Retina (tissue), 1 donor: ENCODE data around the gene DSE.

ENCODE experiments used
- DNase-seq: peaks from one replicate; pipeline ENCODE4 v3.0.0-alpha.2; 2016

The DSE gene

DNA sequence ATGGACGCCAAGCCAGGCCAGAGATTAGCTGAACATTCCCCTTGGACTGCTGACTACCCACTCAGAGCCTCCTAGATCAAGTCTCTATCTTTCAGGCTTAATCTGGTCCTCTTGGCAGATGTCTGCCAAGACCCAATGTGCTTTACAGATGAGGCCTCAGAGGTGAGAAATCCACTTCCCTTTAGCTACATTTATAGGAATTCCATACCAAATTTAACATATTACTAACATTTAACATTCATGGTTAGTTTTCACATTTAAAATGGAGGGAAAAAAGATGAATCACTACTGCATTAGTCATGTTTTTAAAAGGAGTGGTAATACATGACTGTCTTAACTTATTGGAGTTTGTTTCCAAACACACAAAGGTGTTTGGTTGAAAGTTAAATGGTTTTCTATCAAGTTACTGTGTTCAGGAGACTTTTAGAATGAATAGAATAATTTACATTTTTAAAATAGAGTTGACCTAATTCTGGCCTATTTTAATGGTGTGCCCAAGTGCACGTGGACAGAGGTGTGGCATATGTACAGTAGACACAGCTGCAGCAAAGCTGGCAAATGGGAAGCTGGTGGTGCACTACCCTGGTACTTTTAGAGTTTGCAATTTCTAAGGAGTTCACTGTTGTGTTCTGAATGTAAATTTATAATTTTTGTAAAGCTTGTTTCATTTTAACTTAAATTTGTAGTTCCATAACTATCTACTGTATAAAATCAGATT, 48.5 kb downstream of the DSE start:
- DNase-seq, result no peak

DNA sequence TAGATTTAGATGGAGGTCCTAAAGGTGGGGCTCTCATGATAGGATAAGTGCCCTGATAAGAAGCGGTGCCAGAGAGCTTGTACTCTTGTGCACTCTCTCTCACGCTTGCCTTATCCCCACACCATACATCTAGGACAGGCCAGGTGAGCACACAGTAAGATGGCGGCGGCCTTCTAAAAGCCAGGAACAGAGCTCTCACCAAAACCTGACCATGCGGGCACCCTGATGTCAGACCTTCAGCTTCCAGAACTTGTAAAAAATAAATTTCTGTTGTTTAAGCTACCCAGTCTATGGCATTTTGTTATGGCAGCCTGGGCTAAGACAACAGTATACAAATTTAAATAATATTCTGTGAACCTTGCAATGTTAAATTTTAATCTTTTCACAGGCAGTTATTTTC, 49.6 kb downstream of the DSE start:
- no peak for DNase-seq

DNA sequence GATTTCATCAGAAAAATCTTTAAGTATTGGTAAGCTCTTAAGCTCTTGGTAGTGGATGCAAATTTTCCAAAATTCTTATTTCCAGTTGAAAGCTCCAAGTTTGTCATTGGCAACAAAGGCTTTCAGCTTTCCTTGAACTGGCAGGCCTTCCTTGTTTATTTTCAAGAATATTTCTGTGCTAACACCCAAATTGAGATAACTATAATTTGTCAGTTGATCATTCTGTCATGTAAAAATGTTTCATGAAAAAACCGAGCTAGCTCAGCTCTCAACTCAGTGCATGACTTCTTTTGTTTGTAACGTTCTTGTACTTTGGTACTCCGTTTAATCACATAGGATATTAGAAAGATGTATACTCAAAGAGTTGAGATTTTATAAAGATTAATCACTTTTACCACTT, 51.5 kb downstream of the DSE start:
- DNase-seq, result no peak

DNA sequence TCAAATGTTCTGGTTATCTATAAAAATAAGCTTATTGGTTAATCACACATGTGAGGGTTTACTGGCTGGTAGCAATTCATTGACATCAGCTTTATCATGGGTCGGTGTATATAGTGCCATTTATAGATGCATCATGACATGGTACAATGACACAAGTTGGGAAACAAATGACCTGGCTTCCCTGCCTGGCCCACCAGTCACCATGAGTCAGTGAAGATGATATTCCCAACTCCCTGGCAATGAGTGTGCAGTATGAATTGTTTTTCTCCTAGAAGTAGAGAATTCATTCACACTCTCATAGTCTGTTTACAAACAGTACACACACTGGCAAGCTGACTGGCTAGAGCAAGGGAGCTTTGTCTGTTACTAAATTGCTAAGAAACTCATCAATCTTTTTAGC, 53.3 kb downstream of the DSE start:
- DNase-seq, result no peak

GRCh38 chr6:116426551-116426950, 55.8 kb downstream of the DSE start:
- no peak for DNase-seq

DNA sequence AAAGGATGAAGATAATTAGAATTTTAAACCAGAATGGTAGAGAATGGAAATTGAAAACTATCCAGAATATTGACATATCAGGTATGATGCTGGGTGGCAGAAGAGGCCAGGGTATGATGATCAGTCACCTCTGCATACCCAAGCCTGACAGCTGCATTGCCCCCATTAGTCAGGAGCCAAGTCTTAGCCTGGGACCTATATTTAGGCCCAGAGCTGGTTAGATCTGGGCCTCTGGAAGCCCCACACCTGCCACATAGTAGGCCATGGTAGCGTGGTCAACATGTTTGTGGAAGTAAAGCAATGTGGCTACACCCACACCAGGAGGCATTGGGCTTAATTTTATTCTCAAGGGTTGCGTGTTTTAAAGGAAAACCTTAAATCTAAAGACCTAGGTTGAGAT, 58.4 kb downstream of the DSE start:
- no peak for DNase-seq

DNA sequence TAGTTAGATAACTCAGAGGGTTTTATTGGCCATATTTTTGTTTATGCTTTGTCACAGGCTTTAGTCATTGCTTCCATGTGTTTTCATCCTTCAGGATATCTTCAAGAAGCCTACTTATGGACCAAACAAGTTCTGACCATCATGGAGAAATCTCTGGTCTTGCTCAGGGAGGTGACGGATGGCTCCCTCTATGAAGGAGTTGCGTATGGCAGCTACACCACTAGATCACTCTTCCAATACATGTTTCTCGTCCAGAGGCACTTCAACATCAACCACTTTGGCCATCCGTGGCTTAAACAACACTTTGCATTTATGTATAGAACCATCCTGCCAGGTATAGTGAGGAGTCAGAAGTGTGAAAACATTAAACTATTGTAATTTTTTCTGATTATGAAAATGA, 60.1 kb downstream of the DSE start:
- DNase-seq, result no peak

- no peak for DNase-seq
These were observed 61.3 kb downstream of the DSE start for GRCh38 chr6:116431964-116432595.

GRCh38 chr6:116433206-116433712, 62.5 kb downstream of the DSE start:
- no peak for DNase-seq

DNA sequence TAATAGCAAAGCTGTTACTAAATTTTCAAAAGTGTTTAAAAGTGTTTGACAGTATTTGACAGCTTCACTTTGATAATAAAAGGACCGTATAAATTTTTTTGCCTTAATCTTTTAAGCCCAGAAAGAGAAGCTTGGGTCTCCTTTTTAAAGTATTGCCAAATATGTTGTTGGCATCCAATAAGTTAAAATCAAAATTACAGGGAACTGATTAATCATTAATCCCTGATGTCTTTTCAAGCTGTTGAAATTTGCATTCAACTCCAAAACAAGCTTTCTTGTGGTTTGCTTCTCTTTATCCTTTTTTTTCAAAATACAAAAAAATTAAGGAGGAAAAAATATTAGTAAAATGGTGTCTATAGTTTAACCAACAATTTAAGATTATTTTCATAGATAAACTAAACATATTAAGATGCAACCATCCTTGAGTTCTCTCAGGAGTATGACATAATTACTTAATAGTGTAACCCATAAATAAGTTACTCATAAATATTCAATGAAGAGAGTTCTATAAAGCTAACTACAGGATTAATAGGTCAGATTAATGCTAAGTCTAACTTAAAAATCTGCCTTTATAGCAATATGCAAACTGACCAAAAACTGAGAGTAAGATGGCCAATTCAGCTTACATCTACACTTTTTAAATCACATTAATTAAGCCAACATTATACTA, 63.4 kb downstream of the DSE start:
- no peak for DNase-seq

GRCh38 chr6:116436586-116436985, 65.8 kb downstream of the DSE start:
- DNase-seq, result no peak

GRCh38 chr6:116437656-116438055, 66.9 kb downstream of the DSE start:
- no peak for DNase-seq

- DNase-seq, result no peak
These were observed 68.1 kb downstream of the DSE start for GRCh38 chr6:116438590-116439448.

GRCh38 chr6:116439522-116440051, 68.8 kb downstream of the DSE start:
- DNase-seq, result no peak

DNA sequence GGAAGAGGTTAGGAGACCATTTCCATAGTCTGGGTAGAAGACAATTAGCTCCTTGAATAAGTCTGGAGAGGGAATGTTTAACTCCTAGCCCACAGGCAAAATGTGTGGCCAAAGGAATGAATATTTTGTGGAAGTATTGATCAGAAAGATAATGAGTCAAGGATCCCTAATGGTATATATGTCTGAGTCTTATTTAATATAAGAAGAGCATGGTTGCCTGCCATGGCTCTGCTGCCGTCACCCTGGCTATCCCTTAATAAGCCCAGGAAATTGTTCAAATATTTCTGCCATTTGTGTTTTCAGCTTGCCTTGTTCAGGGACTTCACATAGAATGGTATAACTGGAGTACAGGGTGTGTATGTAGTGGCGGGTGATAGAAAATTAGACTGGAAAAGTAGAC, 72.4 kb downstream of the DSE start:
- no peak for DNase-seq

DNA sequence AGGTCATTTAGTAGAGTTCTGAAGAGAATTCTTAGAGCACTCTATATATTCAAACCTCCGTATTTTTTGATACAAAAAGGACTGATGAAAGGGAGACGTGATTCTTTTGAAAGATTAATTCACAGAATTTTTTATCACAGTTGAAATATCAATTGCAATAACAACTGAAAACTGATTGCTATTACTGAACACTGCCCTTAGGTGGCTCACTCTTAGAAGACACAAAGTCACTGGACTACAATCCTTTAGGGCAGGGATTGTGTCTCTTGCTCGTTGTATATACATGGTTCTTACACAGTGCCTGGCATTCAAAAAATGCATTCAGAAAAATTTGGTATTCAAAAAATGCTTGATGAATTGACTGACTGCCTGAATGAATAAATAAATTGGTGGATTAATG, 73.3 kb downstream of the DSE start:
- DNase-seq, result no peak

DNA sequence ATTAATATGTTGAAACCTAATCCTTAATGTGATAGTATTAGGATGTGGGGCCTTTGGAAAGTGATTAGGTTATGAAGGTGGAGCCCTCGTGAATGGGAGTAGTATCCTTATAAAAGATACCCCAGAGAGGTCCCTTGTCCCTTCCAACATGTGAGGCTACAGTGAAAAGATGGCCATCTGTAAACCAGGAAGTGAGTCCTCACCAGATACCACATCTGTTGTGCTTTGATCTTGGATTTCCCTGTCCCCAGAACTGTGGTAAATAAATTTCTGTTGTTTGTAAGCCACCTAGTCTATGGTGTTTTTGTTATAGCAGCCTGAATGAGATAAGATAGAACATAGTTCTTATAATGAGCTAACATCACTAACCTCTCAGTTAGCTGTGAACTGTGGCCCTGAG, 73.8 kb downstream of the DSE start:
- no peak for DNase-seq

GRCh38 chr6:116445102-116445501, 74.4 kb downstream of the DSE start:
- no peak for DNase-seq

DNA sequence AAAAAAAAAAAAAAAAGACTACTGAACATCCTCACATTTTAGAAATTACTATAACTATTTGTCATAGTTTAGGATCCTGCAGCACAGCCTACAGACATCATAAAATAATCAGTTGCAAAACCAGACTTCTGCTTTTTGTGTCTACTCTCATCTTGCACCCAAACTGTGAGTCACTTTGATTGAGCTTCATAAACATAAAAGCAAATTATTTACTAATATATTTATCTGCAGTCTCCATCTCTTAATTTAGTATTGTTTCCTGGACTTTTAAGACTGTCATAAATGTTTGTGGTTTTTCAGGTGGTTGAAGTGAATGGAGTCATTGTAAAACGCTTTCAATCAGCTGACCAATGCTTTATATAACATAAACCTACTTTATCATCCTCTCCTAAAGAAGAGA, 75.7 kb downstream of the DSE start:
- no peak for DNase-seq

- no peak for DNase-seq
These were observed 76.3 kb downstream of the DSE start for GRCh38 chr6:116447052-116447451.

- no peak for DNase-seq
These were observed 76.8 kb downstream of the DSE start for GRCh38 chr6:116447496-116448011.

GRCh38 chr6:116449565-116449964, 78.8 kb downstream of the DSE start:
- DNase-seq, result no peak
